HT-29 (cell line): ENCODE measurements around the gene NKAIN1. TPM values are rescaled to one million over a fixed set of nuclear protein-coding genes. Genes with fewer than 3 reads are reported as not detected.
"Not testable (repeated sequence)": the region's sequence is repeated elsewhere in the genome, so short reads cannot be mapped to it uniquely, and the experiment has no call there.

Source experiments
- DNase-seq: peaks from one replicate; pipeline ENCODE4 v3.0.0-alpha.2; 2015; ENCODE audit warnings: low spot score
- total RNA-seq: library from RNA; depleted of rRNA; stranded (reverse); fragments of >200 nt; shearing (Covaris generic); gene quantifications from 2 replicates; pipeline ENCODE4 v1.2.3, GENCODE V29; 2014; rRNA removed

NKAIN1 gene
- total RNA-seq, 1 experiment from 2014 or later: not detected

- DNase-seq: no peak
These were observed 85.6 kb downstream of the NKAIN1 start for GRCh38 chr1:31154000-31154631.

- DNase-seq: no peak
These were observed 86.3 kb downstream of the NKAIN1 start for GRCh38 chr1:31153423-31153822.

- DNase-seq: no peak
These were observed 87.4 kb downstream of the NKAIN1 start for GRCh38 chr1:31152181-31152795.

GRCh38 chr1:31151402-31151801 lies 88.3 kb downstream of the NKAIN1 start:
- DNase-seq: no peak

GRCh38 chr1:31148409-31148808 lies 91.3 kb downstream of the NKAIN1 start:
- DNase-seq: no peak

- DNase-seq: no peak
These were observed 94.0 kb downstream of the NKAIN1 start for GRCh38 chr1:31145648-31146047.

GRCh38 chr1:31144442-31144841 lies 95.2 kb downstream of the NKAIN1 start:
- DNase-seq: no peak

GRCh38 chr1:31143455-31143854 lies 96.2 kb downstream of the NKAIN1 start:
- DNase-seq: no peak

GRCh38 chr1:31142406-31142805 lies 97.3 kb downstream of the NKAIN1 start:
- DNase-seq: no peak

- no peak for DNase-seq
These were observed 99.4 kb downstream of the NKAIN1 start for GRCh38 chr1:31140299-31140698.

GRCh38 chr1:31138797-31139521 lies 100.7 kb downstream of the NKAIN1 start:
- DNase-seq: not testable (repeated sequence)

GRCh38 chr1:31137873-31138272 lies 101.8 kb downstream of the NKAIN1 start:
- DNase-seq: not testable (repeated sequence)

GRCh38 chr1:31135973-31136600 lies 103.6 kb downstream of the NKAIN1 start:
- no peak for DNase-seq

GRCh38 chr1:31133368-31133767 lies 106.3 kb downstream of the NKAIN1 start:
- no peak for DNase-seq

Other genes starting within 250 kb of the NKAIN1 start
- gene PUM1, start 174.2 kb downstream of the NKAIN1 start, total RNA-seq: 59.0 and 66.6 TPM in 2 replicates
- gene SNRNP40, start 56.9 kb upstream of the NKAIN1 start, total RNA-seq: 221 and 257 TPM in 2 replicates
- 15.9 and 17.7 TPM in 2 replicates for gene ZCCHC17, start 57.1 kb upstream of the NKAIN1 start, total RNA-seq
- not detected in 2 replicates for gene FABP3, start 133.2 kb upstream of the NKAIN1 start, total RNA-seq
- 75.9 and 80.4 TPM in 2 replicates for gene SERINC2, start 173.3 kb upstream of the NKAIN1 start, total RNA-seq